Ovary (tissue), 9 donors: ENCODE results near the gene NCK2. TPM values are rescaled to one million over a fixed set of nuclear protein-coding genes. Genes with fewer than 3 reads are reported as not detected.

Experiments
- DNase-seq, 5 donors: peaks; one replicate each; pipeline ENCODE4 v3.0.0-alpha.2; 2019 to 2020
- H3K27ac ChIP-seq, 2 donors: fragments of 200-600 bp; one replicate each; pipeline versions ENCODE4 v1.5.1 to v1.8.0; 2019 to 2022
- H3K27me3 ChIP-seq: fragments of 200-600 bp; one replicate; pipeline ENCODE4 v1.8.0; 2022
- H3K36me3 ChIP-seq: fragments of 200-600 bp; sonication (generic); one replicate; pipeline ENCODE4 v1.5.1; 2019
- H3K4me1 ChIP-seq: one replicate; pipeline ENCODE4 v1.8.1; 2013; ENCODE audit warnings: mild to moderate bottlenecking, moderate library complexity; ENCODE audit not compliant: insufficient read depth
- H3K4me3 ChIP-seq: fragments of 200-600 bp; sonication (generic); one replicate; pipeline ENCODE4 v1.5.1; 2017
- H3K9me3 ChIP-seq, 2 donors: fragments of 200-600 bp in 1 of 2; sonication (generic) in 1 of 2; one replicate each; pipeline versions ENCODE4 v1.5.1 to v1.8.1; 2013 to 2019; ENCODE audit warnings: mild to moderate bottlenecking in 1 of 2, moderate library complexity in 1 of 2
- CTCF ChIP-seq, 3 donors: fragments of 450-650 bp in 2 of 3; fragments of 200-600 bp in 1 of 3; IDR thresholded peaks; one replicate each; pipeline versions ENCODE4 v1.5.1 to v1.8.0; 2016 to 2022; ENCODE audit warnings: antibody characterized with exemption in 3 of 3, mild to moderate bottlenecking in 1 of 3
- EP300 ChIP-seq: sonication (generic); formaldehyde crosslinking; IDR thresholded peaks from one replicate; pipeline ENCODE4 v1.6.1; 2017; ENCODE audit warnings: antibody characterized with exemption
- POLR2A ChIP-seq: fragments of 450-650 bp; IDR thresholded peaks from one replicate; pipeline ENCODE4 v1.6.1; 2017; ENCODE audit warnings: antibody characterized with exemption, mild to moderate bottlenecking, moderate library complexity
- WGBS, 3 donors: extraction: QIAGEN DNeasy Blood & Tissue Kit in 1 of 3; methylation state at CpG; one replicate each; pipeline versions ENCODE4 v1.1.5 to v1.1.7; 2013 to 2017; 5-methylcytosine and 5-hydroxymethylcytosine counted together
- intact Hi-C, 4 donors: fragments of 100-400 bp; cut with DNase I; formaldehyde crosslinking; loops; one replicate each; pipeline versions ENCODE4 v1.11.0 to v1.15.1; 2022 to 2023
- polyA plus RNA-seq, 2 donors: library from polyadenylated mRNA; stranded (reverse); fragments of 200-250 nt in 1 of 2; fragments of 350-450 nt in 1 of 2; fragmentation: Illumina TruSeq in 1 of 2; extraction: RNeasy Lipid Tissue Mini Kit (QIAGEN cat#74804) in 1 of 2; gene quantifications; one replicate each; pipeline ENCODE4 v1.2.3, GENCODE V29; 2013 to 2014
- total RNA-seq, 7 donors: library from RNA; depleted of rRNA in 2 of 7; stranded (reverse); fragments of >200 nt in 2 of 7; fragmentation: NEBNext Ultra II Directional in 3 of 7; extraction: Animal tissue kit (Norgen Biotek cat#: 25700) in 3 of 7; gene quantifications; one replicate each; pipeline versions ENCODE4 v1.1.0 to v1.2.4, GENCODE V29; 2016 to 2023
- donor health status: DM: no; HTN: no; CAD: no; lungs with moderate emphysema.
- donor health status: DM: no; HTN: no; CAD: no.
- donor health status: Bipolar disorder and iron deficiency.
- donor health status: DM: yes; HTN: yes; CAD: no.
- donor health status: DM: no; HTN: no; CAD: no.
- donor health status: DM: yes; HTN: yes; CAD: no.

The NCK2 gene
- total and polyA plus RNA-seq, 9 donors = 16.7 to 42.9 (median 31.2) TPM

GRCh38 chr2:105861200-105861599 lies 116.5 kb downstream of the NCK2 start:
- 76 to 83% (median 81%) methylated on average over 7 of the region's 7 CpGs for WGBS, 3 donors
- H3K27ac ChIP-seq = no peak overlapping the region

GRCh38 chr2:105862843-105863242 lies 118.1 kb downstream of the NCK2 start:
- WGBS, 3 donors = 84 to 92% (median 89%) methylated on average over 5 of the region's 5 CpGs
- Histone ChIP-seq H3K4me1 (peaks cover 8% of the 10 kb centered on the region), H3K4me3 (no peak overlapping the region), H3K27ac (no peak overlapping the region), H3K9me3 (no peaks in the 10 kb centered on the region), H3K36me3 (no peaks in the 10 kb centered on the region), H3K27me3 (no peaks in the 10 kb centered on the region)
- no peak for DNase-seq
- TF ChIP-seq POLR2A (no peak), EP300 (no peak)
- intact Hi-C loops = no loop called here

More at GRCh38 chr2:105861200-105861599, 116.5 kb downstream of the NCK2 start:
- Histone ChIP-seq H3K9me3 (no peaks in the 10 kb centered on the region), H3K36me3 (no peaks in the 10 kb centered on the region), H3K27me3 (no peaks in the 10 kb centered on the region), H3K4me1 (peaks cover 2% of the 10 kb centered on the region), H3K4me3 (no peak overlapping the region)
- intact Hi-C loops = no loop called here
- no peak for TF ChIP-seq CTCF (IDR thresholded peaks at IDR 0.05)
- TF ChIP-seq POLR2A = no peak
- no peak for TF ChIP-seq EP300
- no peak for DNase-seq

- Histone ChIP-seq H3K9me3 (no peaks in the 10 kb centered on the region), H3K4me3 (no peak overlapping the region), H3K27ac (no peak overlapping the region), H3K4me1 (peaks cover 20% of the 10 kb centered on the region), H3K27me3 (no peaks in the 10 kb centered on the region), H3K36me3 (no peaks in the 10 kb centered on the region)
- TF ChIP-seq POLR2A = no peak
- no peak for TF ChIP-seq CTCF (IDR thresholded peaks at IDR 0.05)
- TF ChIP-seq EP300 = no peak
- intact Hi-C loops = no loop called here
- DNase-seq = no peak
- WGBS, 3 donors = 91 to 94% (median 92%) methylated on average over 6 of the region's 6 CpGs
These were observed 119.5 kb downstream of the NCK2 start for GRCh38 chr2:105864262-105864661.

DNA sequence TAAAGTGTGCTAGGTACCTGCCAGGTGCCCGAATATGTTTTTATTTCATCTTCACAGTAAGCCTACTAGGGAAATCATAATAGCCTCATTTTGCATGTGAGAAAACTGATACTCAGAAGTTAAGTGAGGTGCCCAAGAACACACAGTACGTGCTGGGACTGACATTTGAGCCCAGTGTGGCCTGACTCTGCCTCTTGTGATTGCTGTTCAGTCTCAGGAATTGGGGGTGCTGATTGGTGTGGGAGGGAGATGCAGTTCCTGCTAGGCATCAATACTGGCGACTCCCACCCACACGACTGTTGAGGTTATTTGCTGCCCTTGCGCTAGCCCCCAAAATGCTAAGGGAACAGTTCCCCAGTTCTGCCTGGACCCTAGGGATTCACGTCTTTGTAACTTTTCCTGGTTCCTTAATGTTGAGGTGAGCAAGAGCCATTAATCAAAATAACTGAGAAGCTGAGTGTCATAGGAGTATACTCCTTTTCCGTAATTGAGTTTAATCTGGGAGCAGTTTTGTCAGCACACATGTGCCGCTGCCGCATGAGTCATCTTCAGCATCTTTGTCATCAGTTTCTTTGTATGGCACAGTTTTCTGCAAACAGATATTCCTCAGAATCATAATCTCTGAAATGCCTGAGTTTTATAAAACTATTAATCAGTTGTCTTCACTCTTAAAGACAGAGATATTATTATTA lies 120.7 kb downstream of the NCK2 start:
- intact Hi-C loops = no loop called here
- 88 to 91% (median 89%) methylated on average over 9 of the region's 9 CpGs for WGBS, 3 donors
- no peaks in the 10 kb centered on the region for H3K36me3 ChIP-seq
- H3K27me3 ChIP-seq = no peaks in the 10 kb centered on the region
- no peaks in the 10 kb centered on the region for H3K9me3 ChIP-seq
- no peak for DNase-seq
- no peak overlapping the region for H3K27ac ChIP-seq
- no peak for TF ChIP-seq EP300
- no peak for TF ChIP-seq POLR2A
- TF ChIP-seq CTCF (IDR thresholded peaks at IDR 0.05) = no peak
- H3K4me3 ChIP-seq = no peak overlapping the region
- H3K4me1 ChIP-seq = peaks cover 21% of the 10 kb centered on the region
